ENCODE results near the gene IRF4.

Gene IRF4

DNA sequence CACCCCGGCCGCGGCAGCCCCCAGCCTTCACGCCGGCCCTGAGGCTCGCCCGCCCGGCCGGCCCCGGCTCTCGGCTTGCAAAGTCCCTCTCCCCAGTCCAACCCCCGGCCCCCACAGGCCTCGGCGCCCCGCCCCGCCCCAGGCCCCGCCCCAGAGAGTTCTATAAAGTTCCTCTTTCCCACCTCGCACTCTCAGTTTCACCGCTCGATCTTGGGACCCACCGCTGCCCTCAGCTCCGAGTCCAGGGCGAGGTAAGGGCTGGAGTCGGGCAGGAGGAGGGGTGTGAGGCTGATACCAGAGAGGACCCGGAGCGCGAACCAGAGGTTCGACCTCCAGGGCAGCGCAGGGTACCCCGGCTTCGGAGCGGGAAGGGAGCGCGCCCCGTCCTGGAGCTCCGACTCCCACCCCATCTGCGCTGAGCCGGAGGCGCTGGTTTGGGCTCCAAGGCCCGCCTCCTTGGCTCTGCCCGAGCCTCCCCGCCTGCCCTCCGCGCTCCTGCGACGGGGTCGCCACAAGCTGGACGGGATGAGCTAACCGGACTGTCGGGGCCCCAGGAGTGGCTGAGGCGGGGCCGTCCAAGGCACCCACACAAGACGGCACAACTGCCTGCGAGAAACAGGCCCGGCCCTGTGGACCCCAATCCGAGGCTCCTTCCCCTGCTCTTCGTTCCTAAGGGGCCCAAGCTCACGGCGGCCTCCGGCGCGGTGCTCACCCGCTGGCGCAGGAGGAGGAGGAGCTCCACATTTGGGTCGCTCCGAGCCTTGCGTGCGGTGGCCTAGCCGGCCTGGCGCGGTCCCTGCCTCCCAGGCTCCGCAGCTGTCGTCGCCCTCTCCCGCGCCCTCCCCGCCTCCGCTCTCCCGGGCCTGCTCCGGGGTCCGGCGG is at the start of gene IRF4:
TSS of gene IRF4 (plus strand) at position 194 of the 882 bp plus-strand sequence. CDS start 1,401 bp downstream, outside the sequence.
- no peak for DNase-seq (ENCODE audit: low read depth)

DNA sequence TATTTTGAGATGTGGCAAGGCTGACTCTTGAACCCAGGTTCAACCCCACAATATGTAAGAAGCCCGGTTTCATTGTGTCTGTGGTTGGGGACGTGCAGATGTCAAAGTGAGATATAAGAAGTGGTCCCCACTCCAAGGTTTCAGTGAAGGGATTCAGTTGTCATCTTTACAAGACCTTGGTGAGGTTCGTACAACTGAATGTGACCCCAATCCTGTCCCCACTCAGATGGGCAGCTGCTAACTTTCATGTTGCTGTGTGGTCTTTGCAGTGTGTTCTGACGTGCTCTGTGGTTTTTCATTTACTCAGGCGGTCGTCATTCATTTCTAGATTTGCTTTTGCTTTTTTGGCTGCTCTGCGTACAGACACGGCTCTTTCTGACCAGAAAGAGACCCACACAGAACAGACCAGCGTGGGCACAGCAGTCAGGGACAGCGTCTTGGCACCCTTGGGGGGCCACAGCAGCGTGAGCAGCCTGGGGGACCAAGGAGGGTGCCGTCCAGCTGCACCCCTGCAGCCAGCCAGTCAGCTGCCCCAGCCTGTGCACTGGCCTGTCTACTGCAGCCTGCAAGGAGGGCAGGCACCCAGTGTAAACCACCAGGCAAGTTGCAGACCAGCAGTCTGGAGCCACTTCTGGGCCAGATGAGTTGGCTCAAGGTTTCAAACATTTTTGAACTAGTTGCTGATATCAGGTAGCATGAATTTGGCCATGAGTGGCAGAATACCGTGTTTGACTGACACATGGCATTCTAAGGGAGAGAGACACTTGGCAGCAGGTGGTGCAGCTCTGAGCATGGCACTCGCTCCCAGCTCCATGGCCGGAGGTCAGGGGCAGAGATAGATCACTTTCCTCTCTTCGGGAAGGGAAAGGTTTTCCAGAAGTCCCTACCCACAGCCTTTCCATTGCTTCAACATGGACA is 49.4 kb upstream of the IRF4 start:
- DNase-seq (ENCODE audit: low read depth) = no peak

DNA sequence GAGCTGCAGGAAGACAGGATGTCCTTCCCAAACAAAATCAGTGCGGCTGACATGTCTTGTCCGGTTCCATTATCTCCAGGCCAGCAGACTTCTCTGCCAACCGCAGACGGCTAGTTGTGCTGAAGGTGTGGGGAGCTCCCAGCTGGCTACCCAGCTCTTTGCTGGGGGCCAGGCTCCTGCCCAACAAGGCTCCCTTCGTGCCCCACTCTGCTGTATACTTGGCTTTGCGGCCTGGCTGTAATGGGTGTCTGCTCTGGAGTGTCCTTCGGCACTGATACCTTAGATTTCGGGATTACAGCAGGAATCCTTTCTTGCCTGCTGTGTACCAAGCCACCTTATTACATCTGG is 48.7 kb upstream of the IRF4 start:
- DNase-seq (ENCODE audit: low read depth) = no peak

DNA sequence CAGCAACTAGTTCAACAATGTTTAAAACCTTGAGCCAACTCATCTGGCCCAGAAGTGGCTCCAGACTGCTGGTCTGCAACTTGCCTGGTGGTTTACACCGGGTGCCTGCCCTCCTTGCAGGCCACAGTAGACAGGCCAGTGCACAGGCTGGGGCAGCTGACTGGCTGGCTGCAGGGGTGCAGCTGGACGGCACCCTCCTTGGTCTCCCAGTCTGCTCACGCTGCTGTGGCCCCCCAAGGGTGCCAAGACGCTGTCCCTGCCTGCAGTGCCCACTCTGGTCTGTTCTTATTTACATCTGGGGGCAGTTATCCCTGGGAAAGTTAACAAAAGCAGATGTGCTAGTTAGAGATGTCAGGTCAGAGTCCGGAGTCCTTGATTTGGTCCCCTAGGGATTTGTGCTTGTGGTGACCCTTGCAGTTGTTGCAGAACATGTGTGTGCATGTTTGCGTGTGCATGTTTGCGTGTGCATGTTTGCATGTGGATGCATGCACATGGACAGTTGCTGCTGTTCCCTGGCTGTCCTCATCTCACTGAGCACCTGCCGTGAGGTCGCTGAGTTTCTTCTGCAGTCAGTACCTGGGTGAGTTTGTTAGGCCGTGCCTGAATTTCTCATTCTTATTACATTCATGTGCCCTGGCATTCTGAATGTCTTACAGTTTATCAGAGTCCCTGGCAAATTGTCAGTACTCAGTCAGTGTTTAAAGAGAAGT is 48.2 kb upstream of the IRF4 start:
- DNase-seq (ENCODE audit: low read depth) = no peak

DNA sequence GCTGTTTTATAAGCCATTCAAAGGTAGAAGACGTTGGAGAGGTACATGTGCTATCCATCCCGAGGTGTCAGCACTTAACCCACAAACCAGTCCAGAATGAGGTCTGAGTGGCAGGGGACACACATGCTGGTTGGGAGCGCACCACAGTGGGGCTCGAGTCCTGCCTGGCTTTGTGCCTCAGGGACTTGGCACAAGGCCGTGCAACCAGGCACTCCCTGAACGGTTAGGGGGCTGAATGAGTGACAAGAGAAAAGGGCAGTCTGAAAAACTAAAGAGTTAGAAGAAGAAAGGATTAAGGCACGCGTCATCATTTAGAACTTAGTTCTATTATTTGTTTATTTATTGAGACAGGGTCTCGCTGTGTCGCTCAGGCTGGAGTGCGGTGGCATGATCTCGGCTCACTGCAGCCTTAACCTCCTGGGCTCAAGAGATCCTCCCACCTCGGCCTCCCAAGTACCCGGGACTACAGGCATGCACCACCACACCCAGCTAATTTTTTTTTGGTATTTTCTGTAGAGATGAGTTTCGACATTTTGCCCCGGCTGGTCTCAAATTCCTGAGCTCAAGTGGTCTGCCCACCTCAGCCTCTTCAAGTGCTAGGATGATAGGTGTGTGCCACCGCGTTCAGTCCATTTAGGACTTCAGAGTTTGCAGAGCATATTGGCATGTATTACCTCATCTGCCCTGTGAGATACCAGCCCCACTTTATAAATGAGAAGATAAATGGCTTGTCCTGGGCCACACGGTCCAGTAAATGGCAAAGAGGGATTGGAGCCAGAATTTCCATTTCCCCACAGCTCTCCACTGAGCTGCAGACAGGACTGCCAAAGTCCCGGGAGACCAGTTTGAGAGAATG is 47.4 kb upstream of the IRF4 start:
- no peak for DNase-seq (ENCODE audit: low read depth)

DNA sequence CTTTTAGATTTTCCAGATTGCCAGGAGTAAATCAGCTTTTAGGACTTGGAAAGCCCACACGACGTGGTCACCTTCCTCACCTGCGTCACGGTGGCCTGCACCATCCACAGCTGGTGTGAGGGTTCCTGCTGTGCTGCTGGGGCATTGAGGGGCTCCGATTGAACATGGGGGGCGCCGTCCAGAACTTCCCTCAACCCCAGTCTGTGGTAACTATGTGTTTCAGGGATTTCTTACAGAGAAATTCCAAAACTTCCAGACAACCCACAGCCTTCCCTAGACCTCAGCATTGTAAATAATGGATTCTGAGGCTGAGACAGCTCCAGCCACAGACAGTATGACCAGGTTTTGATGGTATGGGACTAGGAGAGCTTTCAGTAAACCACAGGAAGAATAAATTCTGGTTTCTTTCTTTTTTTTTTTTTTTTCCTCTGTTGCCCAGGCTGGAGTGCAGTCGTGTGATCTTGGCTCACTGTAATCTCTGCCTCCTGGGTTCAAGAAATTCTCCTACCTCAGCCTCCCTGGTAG is 46.7 kb upstream of the IRF4 start:
- DNase-seq (ENCODE audit: low read depth) = peak; percentile 76

DNA sequence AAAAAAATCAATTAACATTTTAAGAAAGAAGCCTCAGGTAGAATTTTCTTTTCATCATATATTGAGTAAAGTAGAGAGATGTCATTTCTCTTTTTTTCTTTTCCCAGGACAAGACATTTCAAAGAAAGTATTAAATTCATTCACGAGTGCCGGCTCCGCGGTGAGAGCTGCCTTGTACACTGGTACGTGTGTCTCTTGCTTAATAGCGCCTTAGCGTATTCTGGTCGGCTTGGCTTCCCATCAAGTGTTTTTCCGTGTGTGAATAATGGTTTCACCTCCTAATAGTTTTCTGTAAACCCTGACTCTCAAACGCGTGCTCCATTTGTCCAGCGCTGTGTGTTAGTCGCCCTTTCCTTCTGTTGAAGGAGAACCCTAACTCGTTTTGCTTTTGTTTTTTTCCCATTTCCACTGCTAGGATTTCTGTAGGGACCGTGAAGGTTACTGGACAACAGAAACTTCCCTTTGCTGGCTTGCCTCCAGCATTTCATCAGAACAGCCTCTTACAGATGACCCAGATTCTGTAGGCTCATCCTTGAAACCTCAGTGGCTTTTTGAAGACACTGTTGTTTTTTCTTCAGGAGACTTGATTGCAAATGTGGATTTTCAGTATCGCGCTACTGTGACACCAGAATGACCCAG is 45.7 kb upstream of the IRF4 start:
- DNase-seq (ENCODE audit: low read depth) = peak; percentile 79

DNA sequence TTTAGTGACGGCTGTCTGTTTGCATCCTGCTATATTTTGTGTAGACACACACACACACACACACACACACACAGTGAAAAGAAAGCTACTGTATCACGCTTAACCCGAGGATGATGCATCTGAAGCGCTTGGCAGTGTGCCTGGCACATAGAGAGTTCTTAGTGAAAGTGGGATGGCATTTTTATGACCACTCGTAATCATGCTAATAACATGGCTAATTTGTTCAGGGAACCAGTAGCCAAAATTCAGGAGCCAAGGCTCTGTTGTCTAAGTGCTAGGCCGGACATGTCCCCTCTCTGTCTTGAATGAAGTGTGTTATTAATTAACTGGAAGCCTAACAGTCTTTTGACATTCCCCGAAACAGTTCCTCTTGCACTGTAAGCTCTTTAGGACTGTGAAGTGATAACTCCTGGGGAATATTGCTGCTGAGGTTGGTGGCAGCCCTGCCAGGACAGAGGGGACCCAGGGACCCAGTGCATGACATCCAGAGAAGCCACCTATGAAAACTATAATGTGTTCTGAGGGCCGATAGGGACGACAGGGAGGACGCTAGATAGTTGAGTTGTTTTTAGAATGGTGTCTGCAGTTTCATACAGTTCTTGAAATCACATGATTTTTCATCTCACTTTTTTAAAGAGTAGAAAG is 45.0 kb upstream of the IRF4 start:
- peak; percentile 71 for DNase-seq (ENCODE audit: low read depth)

DNA sequence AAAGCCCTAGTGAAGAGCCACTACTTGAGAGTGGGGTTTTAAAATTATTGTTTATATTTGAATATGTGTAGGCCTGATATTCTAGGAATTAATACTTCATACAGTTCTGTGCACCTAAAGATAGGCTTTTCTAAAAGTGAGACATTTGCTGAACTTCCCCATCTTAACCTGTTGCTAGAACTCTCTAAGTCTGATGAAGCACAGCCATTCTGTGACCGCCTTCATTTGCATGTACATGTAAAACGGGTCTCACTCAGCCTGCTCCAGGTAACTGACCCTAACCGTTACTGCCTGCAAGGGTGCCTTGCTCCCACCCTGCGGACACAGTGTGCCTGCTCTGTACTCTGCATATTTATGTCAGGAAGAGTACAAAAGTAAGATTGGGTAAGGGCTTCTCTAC is 44.3 kb upstream of the IRF4 start:
- DNase-seq (ENCODE audit: low read depth) = no peak

DNA sequence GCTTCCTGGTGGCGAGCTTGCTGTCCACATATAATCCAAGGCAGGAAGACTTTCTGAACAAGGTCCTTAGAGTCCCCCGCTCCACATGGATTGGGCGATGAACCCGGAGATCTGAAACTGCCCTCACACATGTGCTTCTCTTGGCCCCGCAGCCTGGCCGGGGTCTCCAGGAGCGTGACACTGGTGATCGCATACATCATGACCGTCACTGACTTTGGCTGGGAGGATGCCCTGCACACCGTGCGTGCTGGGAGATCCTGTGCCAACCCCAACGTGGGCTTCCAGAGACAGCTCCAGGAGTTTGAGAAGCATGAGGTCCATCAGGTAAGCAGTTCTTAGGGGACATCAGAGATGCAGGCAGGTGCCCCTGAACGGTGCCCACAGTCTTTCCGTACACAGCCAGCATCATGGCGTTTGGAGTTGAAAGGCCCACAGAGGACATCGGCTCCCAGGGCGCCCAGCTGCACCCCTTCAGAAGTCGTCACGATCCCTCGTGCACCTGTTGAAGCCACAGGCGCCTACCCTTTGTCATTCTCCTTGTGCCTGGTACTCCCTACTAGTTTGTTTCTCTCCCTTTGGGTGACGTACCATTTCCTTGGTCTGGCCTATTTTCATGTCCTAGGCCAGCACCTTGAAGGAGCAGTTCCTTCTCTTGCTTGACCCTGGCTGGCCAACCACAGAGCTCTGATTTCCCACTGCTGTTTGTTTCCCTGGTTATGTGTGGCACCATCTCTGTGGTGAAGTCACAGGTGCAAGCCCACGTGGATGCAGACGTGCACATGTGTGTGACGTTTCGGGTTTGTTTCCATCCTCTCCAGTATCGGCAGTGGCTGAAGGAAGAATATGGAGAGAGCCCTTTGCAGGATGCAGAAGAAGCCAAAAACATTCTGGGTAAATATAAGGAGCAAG is 43.3 kb upstream of the IRF4 start:
- no peak for DNase-seq (ENCODE audit: low read depth)

DNA sequence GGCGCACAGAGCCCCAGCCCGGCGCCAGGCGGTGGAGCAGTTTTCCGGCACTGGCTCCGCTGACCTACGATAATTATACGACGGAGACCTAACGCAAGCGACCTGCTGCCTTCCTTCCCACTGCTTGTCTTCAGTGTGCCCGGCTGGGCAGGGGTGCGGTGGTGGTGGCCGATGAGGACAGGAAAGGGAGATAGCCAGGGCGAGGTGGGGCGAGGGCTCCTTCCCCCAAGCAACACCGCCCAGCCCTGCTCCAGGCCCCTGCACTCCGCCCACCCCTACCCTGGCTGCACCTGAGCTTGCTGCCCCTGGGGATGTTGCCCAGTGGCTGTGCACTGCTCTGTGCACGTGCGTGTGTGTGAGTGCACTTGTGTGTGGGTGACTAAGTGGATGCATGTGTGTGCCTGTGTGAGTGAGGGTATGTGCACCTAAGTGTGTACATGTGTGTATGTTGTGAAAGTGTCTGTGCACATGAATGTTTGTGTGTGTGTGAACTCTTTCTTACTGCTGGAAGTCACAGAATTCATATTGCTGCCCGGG is 42.6 kb upstream of the IRF4 start:
- DNase-seq (ENCODE audit: low read depth) = no peak

DNA sequence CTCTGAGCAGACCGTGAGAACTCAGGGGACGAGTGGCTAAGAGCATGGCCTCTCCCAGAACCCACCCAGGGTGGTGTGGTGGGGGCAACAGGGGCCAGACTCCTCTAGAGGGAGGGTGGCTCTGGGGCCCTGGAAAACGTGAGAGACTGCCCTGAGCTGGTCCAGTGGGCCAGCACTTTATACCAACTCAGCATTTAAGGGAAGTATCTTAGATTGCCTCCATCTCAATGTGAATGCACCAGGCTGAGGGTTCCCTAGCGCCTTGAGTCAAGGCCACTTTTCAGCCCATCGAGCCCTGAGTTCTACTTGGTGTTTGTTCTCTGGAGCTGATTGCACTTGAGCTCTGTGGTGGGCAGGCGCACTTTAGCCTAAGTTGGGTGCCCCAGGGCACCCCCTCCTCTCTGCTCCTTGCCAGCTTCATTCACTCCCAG is 42.0 kb upstream of the IRF4 start:
- no peak for DNase-seq (ENCODE audit: low read depth)

DNA sequence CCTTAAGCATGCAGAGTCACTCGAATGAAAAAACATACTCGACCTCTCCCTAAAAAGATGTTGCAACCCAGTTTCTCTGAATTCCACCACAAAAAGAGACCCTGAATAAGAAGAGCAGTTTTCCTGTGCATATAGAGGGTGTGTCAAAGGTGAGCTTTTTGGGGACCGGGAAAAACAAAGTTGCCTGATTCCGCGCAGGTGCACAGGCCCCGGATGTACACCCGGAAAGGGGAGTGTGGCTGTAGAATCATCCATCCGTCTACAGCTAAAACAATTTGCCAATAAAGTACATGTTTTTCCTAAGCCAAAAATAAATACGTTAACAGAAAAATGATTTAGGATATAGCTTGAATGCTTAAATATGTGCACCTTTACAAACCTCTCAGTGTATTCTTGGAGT is 41.2 kb upstream of the IRF4 start:
- DNase-seq (ENCODE audit: low read depth) = no peak

DNA sequence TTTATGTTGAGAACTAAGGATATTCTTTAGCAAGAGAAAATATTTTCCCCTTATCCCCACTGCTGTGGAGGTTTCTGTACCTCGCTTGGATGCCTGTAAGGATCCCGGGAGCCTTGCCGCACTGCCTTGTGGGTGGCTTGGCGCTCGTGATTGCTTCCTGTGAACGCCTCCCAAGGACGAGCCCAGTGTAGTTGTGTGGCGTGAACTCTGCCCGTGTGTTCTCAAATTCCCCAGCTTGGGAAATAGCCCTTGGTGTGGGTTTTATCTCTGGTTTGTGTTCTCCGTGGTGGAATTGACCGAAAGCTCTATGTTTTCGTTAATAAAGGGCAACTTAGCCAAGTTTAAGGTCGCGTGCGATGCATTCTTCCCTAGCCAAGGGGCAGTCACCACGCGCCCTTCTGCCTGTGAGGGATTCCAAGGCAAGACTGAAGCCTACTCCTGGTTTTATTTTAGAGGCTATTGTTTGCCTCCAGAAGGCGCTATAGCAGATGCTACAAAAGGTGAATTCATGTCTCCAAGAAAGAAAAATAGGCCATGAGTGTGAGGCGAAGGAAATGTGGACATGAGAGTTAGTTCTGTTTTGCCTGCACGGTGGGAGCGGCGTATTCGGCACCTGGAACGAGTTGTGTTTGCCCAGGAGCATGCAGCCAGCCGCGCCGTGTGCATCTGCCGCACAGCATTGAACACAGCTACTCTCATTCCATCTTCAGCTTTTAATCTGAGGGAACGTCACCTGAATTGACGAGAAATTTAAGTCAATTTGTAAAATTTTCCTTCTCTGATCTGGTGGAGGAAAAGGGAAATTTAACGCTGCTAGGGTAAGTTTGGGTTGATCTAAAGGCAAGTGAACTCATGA is 40.3 kb upstream of the IRF4 start:
- no peak for DNase-seq (ENCODE audit: low read depth)

DNA sequence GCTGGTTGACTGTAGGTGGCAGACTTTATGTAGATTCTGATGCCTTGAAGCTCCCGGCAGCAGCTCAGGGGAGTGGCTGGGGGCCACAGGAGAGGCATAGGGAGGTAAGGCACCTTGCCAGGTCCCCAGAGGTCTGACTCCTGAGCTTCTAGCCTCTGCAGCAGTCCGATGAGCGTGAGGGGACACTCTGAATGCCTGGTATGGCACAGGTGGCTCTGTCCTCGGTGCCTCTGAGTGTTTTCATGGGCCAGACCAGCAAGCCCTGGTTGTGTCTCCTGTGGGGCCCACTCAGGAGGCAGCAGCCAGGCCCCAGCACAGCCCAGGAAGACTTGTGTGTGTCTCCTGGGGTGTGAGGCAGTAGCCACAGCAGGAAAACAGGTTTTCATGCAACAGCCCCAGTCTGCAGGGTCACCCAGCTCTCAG is 39.7 kb upstream of the IRF4 start:
- no peak for DNase-seq (ENCODE audit: low read depth)

DNA sequence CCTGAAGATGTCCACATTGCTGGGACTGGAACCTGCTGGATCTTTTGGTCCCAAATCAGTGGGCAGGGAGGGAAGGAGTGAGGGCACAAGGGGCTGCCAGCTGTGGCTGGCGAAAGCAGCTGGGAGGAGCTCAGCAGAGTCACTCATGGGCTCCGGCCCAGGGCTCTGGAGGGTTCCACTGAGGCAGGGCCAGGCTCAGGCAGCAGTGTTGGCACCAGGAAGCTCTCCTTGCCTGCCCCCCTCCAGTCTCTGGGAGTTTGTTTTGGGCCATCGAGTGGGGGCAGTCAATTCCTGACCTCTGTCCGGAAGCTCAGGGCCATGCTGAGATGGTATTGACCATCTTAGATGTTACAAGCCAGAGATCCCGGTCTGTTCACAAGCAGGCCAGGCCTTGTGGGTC is 39.1 kb upstream of the IRF4 start:
- DNase-seq (ENCODE audit: low read depth) = no peak

DNA sequence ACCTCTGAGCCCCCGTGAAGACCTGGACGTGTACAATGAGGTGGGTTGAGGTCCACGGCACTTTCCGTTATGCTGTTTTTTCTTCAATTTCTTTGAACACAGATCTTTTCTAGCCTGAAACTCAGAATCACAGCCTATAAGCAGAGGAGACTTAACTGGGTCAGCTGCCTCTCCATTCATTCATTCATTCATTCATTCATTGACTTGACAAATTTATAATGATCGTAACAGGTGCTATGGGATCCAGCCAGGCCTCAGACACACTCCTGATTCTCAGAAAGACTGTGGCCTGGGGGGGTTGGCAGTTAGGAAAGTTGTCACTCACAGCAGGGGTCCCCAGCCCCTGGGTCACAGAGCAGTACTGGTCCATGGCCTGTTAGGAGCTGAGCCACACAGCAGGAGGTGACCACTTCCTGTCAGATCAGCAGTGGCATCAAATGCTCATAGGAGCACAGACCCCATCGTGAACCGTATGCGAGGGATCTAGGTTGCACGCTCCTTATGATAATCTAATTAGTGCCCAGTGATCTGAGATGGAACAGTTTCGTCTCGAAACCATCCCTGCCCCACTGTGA is 38.6 kb upstream of the IRF4 start:
- DNase-seq (ENCODE audit: low read depth) = no peak

Measured in amniotic epithelial cell (primary cell).